ENCODE data around the gene ANKRD65.
"Not testable (repeated sequence)": the region's sequence is repeated elsewhere in the genome, so short reads cannot be mapped to it uniquely, and the experiment has no call there.

The ANKRD65 gene

DNA sequence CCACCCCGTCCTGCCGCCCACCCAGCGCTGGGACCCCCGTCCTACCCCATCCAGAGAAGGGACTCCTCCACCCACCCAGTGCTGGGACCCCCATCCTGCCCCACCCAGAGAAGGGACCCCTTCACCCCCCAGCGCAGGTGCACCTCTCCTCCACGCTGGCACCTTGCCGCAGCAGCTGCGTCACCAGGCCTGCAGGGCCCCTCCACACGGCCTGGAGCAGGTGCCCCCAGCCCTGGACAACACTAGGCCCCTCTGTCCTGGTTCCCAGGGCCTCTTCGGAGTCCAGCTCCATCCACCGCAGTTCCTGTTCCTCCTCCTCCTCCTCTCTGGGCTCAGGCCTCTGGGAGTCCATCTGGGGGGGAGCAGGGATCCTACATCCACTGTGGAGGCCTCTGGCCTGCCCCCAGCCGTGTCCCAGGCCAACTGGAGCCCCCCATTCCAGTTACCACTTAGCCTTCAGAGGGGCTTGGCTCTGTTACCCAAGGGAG lies 378 bp downstream of the ANKRD65 start:
- H3K4me3 ChIP-seq (ENCODE audit: low read length): no peak overlapping the region
- WGBS: 90% methylated on average over 10 of the region's 12 CpGs
- H3K27me3 ChIP-seq (ENCODE audit: insufficient read depth, low read length): no peaks in the 10 kb centered on the region
- peaks cover 19% of the 10 kb centered on the region for H3K4me1 ChIP-seq (ENCODE audit: insufficient read depth, low read length)
- no peaks in the 10 kb centered on the region for H3K36me3 ChIP-seq (ENCODE audit: insufficient read depth, low read length)
- H3K9me3 ChIP-seq (ENCODE audit: insufficient read depth, low read depth, low read length): no peaks in the 10 kb centered on the region
- H3K27ac ChIP-seq (ENCODE audit: low read depth, low read length): peak overlapping the region; percentile 49; the same call in 1 of the 2 replicates
- H3K9ac ChIP-seq (ENCODE audit: low read depth, low read length): 0 out of 2 replicates have a peak overlapping the region, but pooled peaks have one; percentile 9

DNA sequence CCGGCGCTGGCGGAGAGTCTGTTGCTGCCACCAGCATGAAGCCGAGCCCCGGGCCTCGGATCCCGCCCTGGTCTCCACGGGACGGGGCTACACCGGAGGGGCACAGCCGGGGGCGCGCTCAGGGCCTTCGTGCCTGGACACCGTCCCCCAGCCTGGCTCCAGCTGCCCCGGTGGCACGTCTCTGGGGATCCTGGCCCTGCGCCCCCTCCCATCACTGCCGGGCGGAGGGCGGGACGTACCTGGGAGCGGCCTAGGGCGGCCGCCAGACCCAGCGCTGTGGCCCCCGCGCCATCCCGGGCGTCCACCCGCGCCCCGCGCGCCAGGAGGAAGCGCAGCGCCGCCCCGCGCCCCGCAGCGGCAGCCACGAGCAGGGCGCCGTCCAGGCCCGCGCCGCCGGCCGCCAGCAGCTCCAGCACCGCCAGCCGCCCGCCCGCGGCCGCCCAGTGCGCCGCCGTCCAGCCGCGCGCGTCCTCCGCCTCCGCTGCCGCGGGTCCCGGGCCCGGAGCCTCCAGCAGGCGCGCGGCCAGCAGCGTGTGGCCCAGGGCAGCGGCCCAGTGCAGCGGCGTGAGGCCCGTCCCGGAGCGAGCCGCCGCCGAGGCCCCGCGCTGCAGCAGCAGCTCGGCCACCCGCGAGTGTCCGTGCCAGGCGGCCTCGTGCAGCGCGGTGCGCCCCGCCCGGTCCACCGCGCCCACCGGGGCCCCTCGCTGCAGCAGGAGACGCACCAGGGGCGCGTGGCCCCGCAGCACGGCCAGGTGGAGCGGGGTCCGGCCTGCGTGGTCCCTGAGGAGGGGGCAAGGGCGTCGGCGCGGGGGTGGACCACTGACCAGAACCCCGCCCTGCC lies 1.0 kb downstream of the ANKRD65 start:
- WGBS: 69% methylated on average over 111 of the region's 112 CpGs
- H3K27ac ChIP-seq (ENCODE audit: low read depth, low read length): peak overlapping the region; percentile 25; the same call in 1 of the 2 replicates
- no peaks in the 10 kb centered on the region for H3K27me3 ChIP-seq (ENCODE audit: insufficient read depth, low read length)
- peak overlapping the region; percentile 19 for H3K4me3 ChIP-seq (ENCODE audit: low read length)
- no peaks in the 10 kb centered on the region for H3K36me3 ChIP-seq (ENCODE audit: insufficient read depth, low read length)
- H3K9ac ChIP-seq (ENCODE audit: low read depth, low read length): peak overlapping the region; percentile 12; the same call in 1 of the 2 replicates
- H3K4me1 ChIP-seq (ENCODE audit: insufficient read depth, low read length): peaks cover 20% of the 10 kb centered on the region
- no peaks in the 10 kb centered on the region for H3K9me3 ChIP-seq (ENCODE audit: insufficient read depth, low read depth, low read length)

DNA sequence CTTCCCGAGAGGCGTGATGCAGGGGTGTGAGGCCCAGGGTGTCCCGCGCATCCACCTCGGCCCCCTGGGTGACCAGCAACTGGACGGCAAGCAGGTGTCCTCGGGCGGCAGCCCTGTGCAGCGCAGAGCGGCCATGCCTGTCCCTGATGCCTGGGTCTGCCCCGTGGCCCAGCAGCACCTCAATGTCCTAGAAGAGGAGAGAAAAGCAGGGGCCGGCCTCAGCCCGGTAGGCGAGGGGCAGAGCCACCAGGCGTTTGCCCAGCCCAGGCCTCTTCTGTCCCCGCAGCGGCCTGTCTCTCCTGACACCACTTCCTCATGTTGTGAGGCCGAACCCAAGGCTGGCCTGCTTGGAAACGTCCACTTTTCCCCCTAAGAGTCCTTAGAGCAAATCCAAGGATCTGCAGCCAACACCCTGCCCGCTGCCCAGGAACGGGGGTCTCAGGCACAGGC lies 1.7 kb downstream of the ANKRD65 start:
- WGBS: 92% methylated on average over 21 of the region's 21 CpGs
- H3K27ac ChIP-seq (ENCODE audit: low read depth, low read length): peak overlapping the region; percentile 25; the same call in 1 of the 2 replicates
- H3K9ac ChIP-seq (ENCODE audit: low read depth, low read length): peak overlapping the region; percentile 12; the same call in 1 of the 2 replicates
- H3K36me3 ChIP-seq (ENCODE audit: insufficient read depth, low read length): no peaks in the 10 kb centered on the region
- peaks cover 20% of the 10 kb centered on the region for H3K4me1 ChIP-seq (ENCODE audit: insufficient read depth, low read length)
- peak overlapping the region; percentile 19 for H3K4me3 ChIP-seq (ENCODE audit: low read length)
- H3K27me3 ChIP-seq (ENCODE audit: insufficient read depth, low read length): no peaks in the 10 kb centered on the region
- no peaks in the 10 kb centered on the region for H3K9me3 ChIP-seq (ENCODE audit: insufficient read depth, low read depth, low read length)

DNA sequence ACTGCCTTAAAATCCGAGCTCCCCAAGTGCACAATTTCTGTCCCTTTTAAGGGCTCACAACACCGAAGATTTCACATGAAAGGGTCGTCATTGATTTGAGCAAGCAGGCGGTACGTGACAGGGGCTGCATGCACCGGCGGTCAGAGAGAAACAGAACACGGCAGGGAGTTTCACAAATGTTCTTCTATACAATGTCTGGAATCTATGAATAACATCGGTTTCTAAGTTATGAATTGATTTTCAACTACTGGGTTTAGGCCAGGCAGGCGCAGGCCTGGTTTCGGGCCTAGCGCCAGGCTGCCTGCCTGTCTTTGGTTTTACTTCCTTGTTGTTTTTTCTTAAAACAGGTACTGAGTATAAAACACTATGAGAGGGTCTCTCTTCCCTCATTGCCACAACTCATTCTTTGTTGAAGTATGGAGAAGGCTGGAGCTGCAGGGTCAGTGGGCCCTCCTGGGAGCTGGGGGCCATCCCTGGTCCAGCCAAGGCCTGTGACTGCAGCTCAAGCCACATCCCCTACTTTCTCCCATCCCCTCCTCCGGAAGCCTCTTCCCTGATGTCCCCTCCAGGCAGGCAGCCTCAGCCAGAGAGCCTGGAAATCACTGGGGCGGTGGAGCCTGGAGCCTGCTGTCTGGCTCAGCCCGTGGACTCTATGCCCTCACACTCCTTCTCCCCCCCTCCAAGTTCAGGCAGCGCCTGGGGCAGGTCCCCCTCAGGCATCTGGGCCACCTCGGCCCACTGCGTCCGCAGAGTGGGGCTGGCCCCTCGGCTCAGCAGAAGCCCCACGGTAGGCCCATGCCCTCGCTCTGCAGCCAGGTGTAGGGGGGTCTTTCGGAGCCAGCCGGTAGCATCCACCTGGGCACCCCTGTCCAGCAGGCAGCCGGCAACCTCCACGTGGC lies 2.4 kb downstream of the ANKRD65 start:
- Histone ChIP-seq H3K4me1 (ENCODE audit: insufficient read depth, low read length) (peaks cover 20% of the 10 kb centered on the region), H3K9ac (ENCODE audit: low read depth, low read length) (no peak overlapping the region), H3K4me3 (ENCODE audit: low read length) (no peak overlapping the region), H3K36me3 (ENCODE audit: insufficient read depth, low read length) (no peaks in the 10 kb centered on the region), H3K9me3 (ENCODE audit: insufficient read depth, low read depth, low read length) (no peaks in the 10 kb centered on the region), H3K27me3 (ENCODE audit: insufficient read depth, low read length) (no peaks in the 10 kb centered on the region), H3K27ac (ENCODE audit: low read depth, low read length) (no peak overlapping the region)
- WGBS: 94% methylated on average over 26 of the region's 26 CpGs

DNA sequence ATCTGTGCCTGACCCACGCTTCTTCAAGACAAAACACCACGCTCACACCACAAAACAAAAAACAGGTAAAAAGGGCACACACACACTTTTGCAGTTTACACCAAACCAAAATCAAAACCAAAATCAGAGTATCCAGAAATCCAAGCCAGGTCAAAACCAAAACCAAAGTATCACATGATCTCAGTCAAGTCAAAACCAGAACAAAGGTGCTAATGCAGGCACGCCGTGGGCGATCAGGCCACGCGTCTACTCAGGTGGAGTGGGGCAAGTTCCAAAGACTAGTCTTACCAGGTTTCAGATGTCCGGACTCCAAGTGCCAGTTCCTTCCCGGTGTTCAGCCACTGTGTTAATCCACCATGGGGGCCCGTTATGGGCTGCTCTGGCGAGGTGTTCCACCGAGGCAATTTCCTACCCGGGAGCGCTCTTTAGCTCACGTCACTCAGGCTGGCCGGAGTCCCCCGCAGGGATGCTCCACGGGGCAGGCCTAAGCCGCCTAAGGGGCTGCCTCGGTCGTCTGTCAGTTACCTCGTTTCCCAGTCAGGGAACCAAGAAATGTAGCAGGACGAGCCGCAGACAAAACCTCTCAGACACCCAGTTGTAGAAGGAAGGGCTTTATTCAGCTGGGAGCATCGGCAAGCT lies 3.1 kb downstream of the ANKRD65 start:
- WGBS: 88% methylated on average over 25 of the region's 25 CpGs
- not testable (repeated sequence) for H3K9me3 ChIP-seq (ENCODE audit: insufficient read depth, low read depth, low read length); H3K27me3 ChIP-seq (ENCODE audit: insufficient read depth, low read length); H3K4me3 ChIP-seq (ENCODE audit: low read length); H3K27ac ChIP-seq (ENCODE audit: low read depth, low read length); H3K36me3 ChIP-seq (ENCODE audit: insufficient read depth, low read length); H3K9ac ChIP-seq (ENCODE audit: low read depth, low read length)
- H3K4me1 ChIP-seq (ENCODE audit: insufficient read depth, low read length): peaks cover 17% of the 10 kb centered on the region

DNA sequence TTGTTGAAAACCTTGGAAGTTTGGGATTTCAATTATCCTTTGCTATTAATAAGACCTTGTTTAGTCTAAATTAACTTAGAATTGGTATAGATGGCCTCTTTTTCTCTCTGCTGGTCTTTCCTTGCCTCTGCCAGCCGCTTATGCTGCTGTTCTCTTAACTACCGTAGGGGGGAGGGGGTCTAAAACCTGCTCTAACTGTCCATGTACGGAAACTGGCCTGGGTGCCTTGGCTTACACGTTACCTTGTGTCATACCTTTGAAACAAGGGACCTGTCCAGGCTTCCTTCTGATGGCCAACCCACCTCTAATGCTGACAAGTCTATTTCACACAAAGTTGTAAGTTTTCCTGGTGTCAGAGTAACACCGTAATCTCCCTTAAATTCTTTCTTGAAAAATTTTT lies 3.7 kb downstream of the ANKRD65 start:
- not testable (repeated sequence) for H3K4me3 ChIP-seq (ENCODE audit: low read length); H3K36me3 ChIP-seq (ENCODE audit: insufficient read depth, low read length); H3K27me3 ChIP-seq (ENCODE audit: insufficient read depth, low read length); H3K27ac ChIP-seq (ENCODE audit: low read depth, low read length); H3K9me3 ChIP-seq (ENCODE audit: insufficient read depth, low read depth, low read length); H3K9ac ChIP-seq (ENCODE audit: low read depth, low read length)
- peaks cover 12% of the 10 kb centered on the region for H3K4me1 ChIP-seq (ENCODE audit: insufficient read depth, low read length)
- 77% methylated on average over 5 of the region's 5 CpGs for WGBS

DNA sequence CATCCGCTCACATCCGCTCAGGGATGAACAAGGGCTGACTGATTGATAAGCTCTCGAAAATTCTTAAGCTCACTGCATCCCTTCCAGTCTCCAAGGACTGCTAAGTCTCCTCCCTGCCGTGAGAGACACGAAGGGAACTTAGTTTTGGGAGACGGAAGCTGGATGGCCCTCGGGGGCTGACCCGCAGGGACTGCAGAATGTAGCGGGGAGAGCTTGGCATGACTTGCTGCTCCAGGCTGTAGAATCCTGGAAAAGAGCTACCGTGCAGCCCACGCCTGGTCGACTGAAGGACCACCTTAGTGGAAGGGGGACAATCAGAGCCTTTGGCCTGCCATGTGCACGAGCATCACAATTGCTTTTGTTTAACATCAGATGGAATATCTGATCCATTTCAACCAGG lies 5.3 kb downstream of the ANKRD65 start:
- H3K27ac ChIP-seq (ENCODE audit: low read depth, low read length): no peak overlapping the region
- no peaks in the 10 kb centered on the region for H3K27me3 ChIP-seq (ENCODE audit: insufficient read depth, low read length)
- no peak overlapping the region for H3K9ac ChIP-seq (ENCODE audit: low read depth, low read length)
- peaks cover 8% of the 10 kb centered on the region; the same call in 1 of the 2 replicates for H3K4me1 ChIP-seq (ENCODE audit: insufficient read depth, low read length)
- peaks cover 5% of the 10 kb centered on the region; the same call in 1 of the 2 replicates for H3K9me3 ChIP-seq (ENCODE audit: insufficient read depth, low read depth, low read length)
- no peak overlapping the region for H3K4me3 ChIP-seq (ENCODE audit: low read length)
- H3K36me3 ChIP-seq (ENCODE audit: insufficient read depth, low read length): no peaks in the 10 kb centered on the region
- 82% methylated on average over 13 of the region's 13 CpGs for WGBS

DNA sequence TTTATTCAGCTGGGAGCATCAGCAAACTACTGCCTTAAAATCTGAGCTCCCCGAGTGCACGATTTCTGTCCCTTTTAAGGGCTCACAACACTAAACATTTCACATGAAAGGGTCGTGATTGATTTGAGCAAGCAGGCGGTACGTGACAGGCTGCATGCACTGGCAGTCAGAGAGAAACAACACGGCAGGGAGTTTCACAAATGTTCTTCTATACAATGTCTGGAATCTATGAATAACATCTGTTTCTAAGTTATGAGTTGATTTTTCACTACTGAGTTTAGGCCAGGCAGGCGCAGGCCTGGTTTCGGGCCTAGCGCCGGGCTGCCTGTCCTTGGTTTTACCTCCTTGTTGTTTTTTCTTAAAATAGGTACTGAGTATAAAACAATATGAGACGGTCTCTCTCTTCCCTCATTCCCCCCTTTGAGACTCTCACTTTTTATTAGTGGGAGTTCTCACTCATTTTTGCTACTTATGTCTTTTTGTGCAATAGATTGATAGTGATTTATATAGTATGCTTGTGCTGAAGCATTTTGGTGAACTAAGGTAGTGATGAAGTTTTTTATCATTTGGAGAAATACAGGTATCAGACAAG lies 8.7 kb downstream of the ANKRD65 start:
- not testable (repeated sequence) for H3K9ac ChIP-seq (ENCODE audit: low read depth, low read length); H3K27ac ChIP-seq (ENCODE audit: low read depth, low read length); H3K36me3 ChIP-seq (ENCODE audit: insufficient read depth, low read length); H3K4me3 ChIP-seq (ENCODE audit: low read length); H3K9me3 ChIP-seq (ENCODE audit: insufficient read depth, low read depth, low read length); H3K27me3 ChIP-seq (ENCODE audit: insufficient read depth, low read length)
- H3K4me1 ChIP-seq (ENCODE audit: insufficient read depth, low read length): peaks cover 25% of the 10 kb centered on the region
- 96% methylated on average over 10 of the region's 11 CpGs for WGBS

DNA sequence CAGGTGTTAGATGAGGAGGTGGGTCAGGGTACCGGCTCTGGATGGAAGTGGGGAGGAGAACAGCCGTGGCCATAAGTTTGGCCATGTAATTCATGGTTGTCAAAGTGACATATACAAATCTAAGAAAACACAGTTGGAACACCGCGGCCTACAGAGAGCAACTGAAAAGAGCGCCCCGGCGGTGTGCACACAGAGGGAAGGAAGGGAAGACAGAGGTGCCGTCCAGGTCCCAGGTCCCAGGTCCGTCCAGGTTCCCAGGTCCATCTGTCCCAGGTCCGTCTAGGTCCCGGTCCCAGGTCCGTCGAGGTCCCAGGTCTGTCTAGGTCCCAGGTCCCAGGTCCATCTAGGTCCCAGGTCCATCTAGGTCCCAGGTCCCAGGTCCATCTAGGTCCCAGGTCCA lies 9.4 kb downstream of the ANKRD65 start:
- Histone ChIP-seq H3K4me1 (ENCODE audit: insufficient read depth, low read length) (peaks cover 25% of the 10 kb centered on the region), H3K9ac (ENCODE audit: low read depth, low read length) (no peak overlapping the region), H3K36me3 (ENCODE audit: insufficient read depth, low read length) (peaks cover 7% of the 10 kb centered on the region), H3K27me3 (ENCODE audit: insufficient read depth, low read length) (no peaks in the 10 kb centered on the region), H3K4me3 (ENCODE audit: low read length) (no peak overlapping the region), H3K9me3 (ENCODE audit: insufficient read depth, low read depth, low read length) (peaks cover 5% of the 10 kb centered on the region; the same call in 1 of the 2 replicates), H3K27ac (ENCODE audit: low read depth, low read length) (peak overlapping the region; percentile 41; the same call in 1 of the 2 replicates)
- 92% methylated on average over 13 of the region's 13 CpGs for WGBS

DNA sequence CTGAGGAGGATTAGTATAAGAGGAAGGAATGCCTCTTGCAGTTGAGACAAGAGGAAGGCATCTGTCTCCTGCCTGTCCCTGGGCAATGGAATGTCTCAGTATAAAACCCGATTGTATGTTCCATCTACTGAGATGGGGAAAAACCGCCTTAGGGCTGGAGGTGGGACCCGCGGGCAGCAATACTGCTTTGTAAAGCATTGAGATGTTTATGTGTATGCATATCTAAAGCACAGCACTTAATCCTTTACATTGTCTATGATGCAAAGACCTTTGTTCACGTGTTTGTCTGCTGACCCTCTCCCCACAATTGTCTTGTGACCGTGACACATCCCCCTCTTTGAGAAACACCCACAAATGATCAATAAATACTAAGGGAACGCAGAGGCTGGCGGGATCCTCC lies 10.8 kb downstream of the ANKRD65 start:
- Histone ChIP-seq H3K4me1 (ENCODE audit: insufficient read depth, low read length) (peaks cover 22% of the 10 kb centered on the region), H3K9ac (ENCODE audit: low read depth, low read length) (peak overlapping the region; percentile 80), H3K27ac (ENCODE audit: low read depth, low read length) (peak overlapping the region; percentile 98), H3K36me3 (ENCODE audit: insufficient read depth, low read length) (peaks cover 17% of the 10 kb centered on the region), H3K4me3 (ENCODE audit: low read length) (peak overlapping the region; percentile 27; the same call in 1 of the 2 replicates)
- H3K9me3 ChIP-seq (ENCODE audit: insufficient read depth, low read depth, low read length); H3K27me3 ChIP-seq (ENCODE audit: insufficient read depth, low read length): not testable (repeated sequence)
- 13% methylated on average over 6 of the region's 8 CpGs for WGBS

Data from HUES64 (cell line).